Raji (cell line): ENCODE results near the gene GNG10.
A peak's percentile ranks its signal among the peaks of the same experiment; 100 is the strongest.

Source experiments
- POLR2A ChIP-seq: IDR thresholded peaks from 2 replicates; pipeline ENCODE4 v1.6.1; 2011; ENCODE audit warnings: low read depth, low read length, control low read depth; ENCODE audit not compliant: insufficient read depth

Gene GNG10

DNA sequence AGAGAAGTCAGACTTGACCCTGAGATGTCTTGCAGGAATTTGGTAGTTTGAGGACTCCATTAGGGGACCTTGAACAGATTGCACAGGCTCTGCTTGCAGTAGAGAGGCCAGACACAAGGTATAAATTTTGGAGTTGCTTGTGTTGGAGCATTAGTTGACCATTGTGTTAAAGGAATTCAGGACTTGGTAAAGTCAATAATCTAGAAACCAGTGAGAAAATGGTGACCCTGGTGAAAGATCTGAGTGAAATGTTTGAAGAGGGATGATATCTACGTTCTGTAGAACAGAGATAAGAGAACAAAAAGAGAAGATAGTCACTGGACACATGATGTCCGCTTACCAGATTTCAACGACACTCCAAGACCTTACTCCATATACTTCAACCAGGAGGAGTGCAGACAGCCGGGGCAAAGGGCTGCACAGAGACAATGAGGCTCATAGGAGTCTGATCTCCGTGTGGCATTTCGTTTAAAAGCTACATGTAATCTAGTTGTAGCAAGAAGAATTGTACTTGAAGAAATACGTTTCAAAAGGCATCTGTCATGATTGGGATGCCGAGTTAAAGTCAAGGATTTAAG is 17.1 kb upstream of the GNG10 start:
- no peak for TF ChIP-seq POLR2A

DNA sequence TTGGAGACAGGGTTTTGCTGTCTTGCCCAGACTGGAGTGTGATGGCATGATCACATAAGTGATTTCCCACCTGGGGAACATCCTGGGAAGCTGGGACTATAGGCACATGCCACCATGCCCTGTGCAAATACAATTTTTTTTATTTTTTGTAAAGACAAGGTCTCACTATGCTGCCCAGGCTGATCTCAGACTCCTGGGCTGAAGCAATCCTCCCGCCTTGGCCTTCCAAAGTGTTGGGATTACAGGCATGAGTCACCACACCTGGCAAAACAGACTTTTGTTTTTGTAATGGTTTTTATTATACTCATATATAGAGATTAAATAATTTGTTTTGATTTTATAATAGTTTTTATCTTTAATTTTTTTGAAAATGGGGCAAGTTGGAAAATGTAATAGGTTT is 15.6 kb upstream of the GNG10 start:
- no peak for TF ChIP-seq POLR2A

DNA sequence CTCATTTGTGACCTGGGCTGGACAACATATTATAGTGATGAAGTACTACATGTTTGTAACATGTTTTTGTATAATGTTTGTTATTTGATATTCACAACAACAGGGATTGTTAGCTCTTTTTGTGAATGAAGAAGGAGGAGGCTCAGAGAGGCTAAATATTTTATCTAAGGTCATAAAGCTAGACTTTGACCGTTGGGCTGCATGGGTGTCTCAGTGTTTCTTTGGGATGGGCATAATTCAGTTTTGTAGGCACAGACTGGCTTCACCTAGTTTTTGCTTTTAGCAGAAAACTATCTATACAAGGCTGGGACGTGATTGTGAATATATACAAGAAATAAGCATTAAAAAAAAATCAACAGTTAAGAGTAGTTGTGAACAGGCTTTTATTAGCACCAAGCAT is 15.0 kb upstream of the GNG10 start:
- TF ChIP-seq POLR2A = no peak

DNA sequence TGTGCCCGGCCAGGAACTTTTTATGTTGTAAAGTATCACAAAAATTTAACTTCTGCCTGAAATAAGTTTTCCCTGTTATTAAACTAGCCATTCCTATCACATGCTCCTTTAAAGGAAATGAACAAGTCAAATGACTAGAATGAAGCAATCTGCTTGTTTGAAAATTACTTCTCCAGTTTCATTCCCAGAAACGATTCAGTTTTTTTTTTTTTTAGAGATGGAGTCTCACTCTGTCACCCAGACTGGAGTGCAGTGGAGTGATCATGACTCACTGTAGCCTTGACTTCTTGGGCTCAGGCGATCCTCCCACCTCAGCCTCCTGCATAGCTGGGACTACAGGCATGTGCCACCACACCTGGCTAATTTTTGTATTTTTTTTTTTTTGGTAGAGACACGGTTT is 13.3 kb upstream of the GNG10 start:
- no peak for TF ChIP-seq POLR2A

DNA sequence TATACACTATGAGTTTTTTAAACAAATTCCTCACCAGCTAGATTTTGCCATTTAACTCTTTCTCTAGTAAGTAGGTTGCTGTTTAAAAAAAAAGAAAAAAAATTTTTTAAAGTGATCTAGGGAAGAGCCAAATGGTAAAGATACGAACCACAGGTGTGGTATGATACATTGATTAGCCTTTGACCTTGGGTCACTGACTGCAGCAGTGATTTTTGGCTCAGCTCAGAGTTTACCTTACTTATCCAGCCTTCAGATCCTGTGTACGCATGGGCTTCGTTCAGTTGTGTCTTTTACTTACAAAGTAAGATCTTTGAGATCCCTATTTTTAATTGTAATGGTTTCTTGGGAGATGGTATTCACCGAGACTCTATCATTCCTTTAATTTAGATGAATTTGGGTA is 12.4 kb upstream of the GNG10 start:
- TF ChIP-seq POLR2A = no peak

DNA sequence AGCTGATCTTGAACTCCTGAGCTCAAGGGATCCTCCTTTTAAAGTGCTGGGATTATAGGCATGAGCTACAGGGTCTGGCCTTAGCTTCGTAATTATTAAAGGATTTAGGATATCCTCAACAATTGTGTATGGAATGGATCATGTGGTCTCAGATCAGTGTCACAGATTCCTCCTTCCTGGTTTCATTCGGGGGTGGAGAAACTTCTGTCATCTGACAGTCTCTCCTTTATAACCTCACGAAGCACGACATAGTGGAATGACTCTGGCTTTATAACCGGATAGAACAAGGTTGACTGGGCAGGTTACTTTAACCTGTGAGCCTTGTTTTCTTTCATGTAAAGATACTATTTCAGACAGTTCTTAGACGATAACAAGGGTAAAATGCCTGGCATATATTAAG is 4.4 kb upstream of the GNG10 start:
- no peak for TF ChIP-seq POLR2A

DNA sequence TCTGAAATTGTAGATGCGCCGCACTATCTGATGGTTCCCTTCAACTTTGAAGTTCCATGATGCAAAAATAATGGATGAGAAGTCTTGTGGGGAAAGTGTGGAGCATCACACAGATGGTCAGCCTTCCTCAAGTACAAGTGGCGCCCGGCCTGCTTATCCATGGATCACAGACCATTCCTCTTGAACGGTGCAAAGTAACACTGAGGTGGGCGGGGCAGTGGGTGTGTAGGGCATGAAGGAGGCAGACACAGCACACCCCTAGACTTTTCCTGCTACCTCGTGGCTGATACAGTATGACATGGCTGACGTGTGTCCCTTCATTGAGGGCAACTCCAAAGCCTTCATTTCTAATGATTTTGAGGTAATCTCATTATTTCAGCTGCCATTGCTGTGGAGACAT is 2.5 kb upstream of the GNG10 start:
- no peak for TF ChIP-seq POLR2A

DNA sequence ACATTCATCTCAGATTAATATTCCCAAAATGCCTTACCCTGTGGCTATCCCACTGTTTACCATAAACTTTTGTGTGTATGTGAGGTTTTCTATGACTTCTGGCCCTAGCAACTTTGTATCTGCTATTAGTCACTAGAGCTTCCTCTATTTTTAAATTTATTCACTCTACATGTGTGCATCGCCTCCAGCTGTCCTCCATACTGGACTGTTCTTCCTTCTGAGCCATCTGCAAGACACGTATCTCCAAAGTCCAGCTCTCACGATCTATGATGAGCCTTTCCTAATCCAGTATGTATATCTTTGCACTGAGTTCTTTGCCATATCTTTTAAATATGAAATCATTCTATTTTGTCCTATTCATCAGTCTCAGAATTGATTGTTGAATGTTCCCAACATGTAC is 1.7 kb upstream of the GNG10 start:
- no peak for TF ChIP-seq POLR2A

DNA sequence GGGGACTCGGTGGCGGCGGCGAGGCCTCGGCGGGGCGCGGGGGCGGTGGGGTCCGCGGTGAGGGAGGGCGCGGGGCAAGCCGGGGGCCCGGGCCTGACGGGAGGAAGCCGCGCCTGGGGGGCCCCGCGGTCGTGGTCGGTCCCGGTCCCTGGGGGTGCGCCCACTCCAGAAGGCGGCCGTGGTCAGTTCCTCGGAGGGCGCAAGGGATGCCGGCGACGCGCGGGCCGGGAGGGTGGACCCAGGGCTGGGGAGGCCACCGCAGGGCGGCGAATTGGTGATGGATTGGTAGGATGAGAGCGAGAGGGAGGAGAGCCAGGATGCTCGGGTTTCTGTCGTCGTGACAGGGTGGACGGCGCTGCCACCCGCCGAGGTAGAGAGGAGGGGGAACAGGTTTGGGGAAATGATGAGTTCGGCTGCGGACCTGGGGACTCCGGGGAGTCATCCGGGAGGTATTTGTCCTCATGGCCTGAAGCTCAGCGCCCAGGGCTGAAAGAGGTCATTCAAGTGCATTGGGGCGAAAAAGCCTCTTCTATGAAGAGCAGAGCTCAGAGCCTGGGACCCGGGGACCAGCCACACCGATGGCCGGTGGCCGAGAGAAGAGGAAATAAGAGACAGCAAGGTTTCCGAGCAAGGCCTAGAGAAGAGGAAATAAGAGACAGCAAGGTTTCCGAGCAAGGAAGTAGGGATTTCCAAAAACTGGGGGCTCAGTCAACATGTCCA is 557 bp downstream of the GNG10 start:
- TF ChIP-seq POLR2A = peak; percentile 20; the same call in 1 of the 2 replicates

DNA sequence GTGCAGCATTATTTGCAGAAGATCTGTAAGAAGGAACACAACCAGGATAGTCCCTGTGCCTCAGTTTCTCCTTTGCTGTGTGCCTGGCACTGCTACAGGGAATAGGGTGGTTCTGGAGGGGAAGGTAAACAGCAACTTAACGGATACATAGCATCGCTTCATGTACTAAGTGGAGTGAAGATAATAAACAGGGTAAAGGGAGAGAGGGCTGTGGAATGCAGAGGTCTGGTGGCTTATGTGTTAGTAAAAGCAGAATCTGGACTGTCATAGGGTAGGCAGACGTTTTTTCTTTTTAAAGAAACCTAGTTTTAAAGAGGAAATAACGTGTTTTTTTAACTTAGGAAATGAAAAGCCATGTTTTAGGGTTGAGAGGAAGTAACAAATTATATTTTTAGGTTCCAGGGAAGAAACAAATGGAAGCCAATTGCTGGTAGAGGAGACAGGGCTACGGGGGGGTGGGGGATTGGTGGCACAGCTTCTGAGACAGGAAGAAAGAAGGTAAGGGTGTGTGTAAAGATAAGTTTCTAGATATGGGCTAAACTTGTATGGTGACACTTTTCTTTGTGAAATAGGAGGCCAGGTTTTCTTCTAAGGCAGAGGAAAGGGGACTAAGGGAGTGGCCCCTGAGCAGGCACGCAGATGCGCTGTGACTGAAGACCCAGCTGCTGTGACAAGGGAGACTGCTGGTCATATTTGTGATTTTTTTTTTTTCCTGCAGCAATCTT is 1.3 kb downstream of the GNG10 start:
- peak; percentile 1; the same call in 1 of the 2 replicates for TF ChIP-seq POLR2A

DNA sequence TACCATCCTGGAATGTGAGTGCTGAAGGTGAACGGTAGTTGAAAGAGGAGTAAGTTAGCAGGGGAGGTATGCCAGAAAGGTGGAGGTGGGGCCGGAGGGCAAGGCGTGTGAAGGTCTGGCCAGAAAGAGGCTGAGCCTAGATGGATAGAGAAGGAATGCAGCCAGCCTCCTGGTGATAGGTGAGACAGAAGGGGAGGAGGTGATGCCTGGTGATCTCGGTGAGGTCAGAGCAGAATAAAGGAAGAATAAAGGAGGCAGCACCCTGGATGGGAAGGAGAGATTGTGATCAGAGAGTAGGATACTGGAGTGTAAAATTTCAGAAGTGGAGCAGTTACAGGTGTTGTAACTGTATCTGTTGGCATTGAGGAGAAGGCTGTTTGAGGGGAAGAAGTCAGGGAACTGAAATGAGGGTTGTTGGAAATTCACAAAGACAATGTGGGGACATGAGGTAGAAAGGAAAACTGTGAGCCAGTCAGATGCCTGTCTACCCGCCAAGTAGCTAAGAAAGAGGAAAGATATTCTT is 2.0 kb downstream of the GNG10 start:
- TF ChIP-seq POLR2A = no peak

DNA sequence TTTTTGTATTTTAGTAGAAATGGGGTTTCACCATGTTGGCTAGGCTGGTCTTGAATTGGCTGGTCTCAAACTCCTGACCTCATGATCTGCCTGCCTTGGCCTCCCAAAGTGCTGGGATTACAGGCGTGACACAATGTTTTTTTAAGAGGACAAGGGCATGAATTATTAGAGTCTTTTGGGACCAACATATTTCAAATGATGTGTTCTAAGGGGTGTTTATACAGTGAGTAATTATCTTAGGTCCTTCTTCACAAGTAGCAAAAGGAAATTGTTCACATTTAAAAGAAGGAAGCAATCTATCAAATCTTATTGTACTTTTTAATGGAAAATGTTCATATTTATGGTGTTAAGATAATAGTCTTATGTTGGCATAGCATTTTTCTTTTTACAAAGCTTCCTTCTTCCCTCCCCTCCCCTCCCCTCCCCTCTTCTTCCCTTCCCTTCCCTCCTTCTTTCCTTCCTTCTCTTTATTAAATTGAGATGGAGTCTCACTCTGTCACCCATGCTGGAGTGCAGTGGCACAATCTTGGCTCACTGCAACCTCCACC is 6.7 kb downstream of the GNG10 start:
- TF ChIP-seq POLR2A = no peak

DNA sequence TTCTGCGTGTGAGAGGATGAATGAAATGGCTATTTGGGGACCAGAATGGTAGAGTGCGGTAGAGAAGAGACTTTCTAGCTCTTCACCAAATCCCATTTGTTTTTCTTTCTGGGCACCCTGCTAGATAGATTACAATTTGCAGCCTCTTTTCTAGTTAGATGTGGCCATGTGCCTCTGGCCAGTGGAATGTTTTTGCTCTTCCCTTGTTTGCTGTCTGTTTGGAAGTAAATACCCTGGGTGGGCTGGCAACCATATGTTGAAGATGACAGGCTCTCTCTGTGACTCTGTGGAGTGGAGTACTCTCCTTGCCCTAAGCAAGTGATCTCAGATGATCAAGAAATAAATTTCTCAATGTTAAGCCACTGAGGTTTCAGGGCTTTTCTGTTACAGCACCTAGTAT is 12.9 kb downstream of the GNG10 start:
- TF ChIP-seq POLR2A = no peak

DNA sequence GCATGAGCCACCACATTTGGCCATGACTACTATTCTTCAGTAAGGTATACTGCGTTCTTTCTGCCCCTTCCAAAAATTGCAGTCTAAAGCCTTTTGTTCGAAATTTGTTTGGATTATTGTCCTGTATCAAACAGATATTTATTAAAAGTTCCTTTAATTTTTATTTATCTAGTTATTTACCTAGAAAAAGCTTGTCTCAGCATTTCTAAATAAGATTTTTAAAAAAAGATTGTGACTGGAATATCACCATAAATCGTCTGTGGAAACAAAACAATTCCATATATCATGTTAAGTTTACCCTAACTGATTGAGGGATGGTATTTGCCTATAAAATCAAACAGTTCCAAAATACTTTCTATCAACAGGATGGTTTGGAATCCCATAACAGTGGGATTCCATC is 14.7 kb downstream of the GNG10 start:
- no peak for TF ChIP-seq POLR2A

DNA sequence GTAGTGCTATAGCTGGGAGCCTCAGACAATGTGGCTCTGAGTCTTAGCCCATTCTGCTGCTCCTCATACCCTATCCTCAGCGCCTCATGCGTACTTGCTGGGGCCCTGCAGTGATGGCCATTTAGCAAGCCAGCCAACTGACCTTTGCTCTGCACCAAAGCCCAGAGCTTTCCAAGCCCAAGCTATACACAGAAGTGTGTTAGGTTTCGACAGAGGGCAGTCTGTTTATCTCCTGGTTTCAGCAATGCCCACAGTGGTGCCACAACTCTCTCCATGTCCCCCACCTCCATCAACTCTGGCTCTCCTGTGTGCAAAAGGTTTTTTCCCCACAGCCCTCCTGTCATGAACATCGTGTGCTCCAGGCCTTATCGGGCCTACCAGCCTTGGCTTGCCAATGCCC is 16.9 kb downstream of the GNG10 start:
- no peak for TF ChIP-seq POLR2A

DNA sequence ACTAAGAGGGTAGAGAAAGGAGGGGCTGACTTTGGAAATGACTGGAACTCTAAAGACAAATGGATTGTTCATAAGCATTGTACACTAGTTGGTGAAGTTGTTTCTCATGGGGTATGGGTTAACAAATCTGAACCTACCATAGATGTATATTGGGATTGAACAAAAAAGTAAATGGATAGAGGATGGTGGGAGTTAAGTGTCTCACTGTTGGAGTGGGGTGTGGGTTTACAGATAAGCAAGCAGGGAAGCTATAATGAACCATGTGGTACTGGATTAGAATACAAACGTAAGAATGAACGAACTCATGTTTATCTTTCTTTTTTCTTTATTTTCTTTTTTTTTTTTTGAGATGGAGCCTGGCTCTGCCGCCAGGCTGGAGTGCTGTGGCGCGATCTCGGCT is 17.8 kb downstream of the GNG10 start:
- TF ChIP-seq POLR2A = no peak
